Measurements from ENCODE around the gene SLC14A1.
"Not testable (repeated sequence)": the region's sequence is repeated elsewhere in the genome, so short reads cannot be mapped to it uniquely, and the experiment has no call there.

Gene SLC14A1

DNA sequence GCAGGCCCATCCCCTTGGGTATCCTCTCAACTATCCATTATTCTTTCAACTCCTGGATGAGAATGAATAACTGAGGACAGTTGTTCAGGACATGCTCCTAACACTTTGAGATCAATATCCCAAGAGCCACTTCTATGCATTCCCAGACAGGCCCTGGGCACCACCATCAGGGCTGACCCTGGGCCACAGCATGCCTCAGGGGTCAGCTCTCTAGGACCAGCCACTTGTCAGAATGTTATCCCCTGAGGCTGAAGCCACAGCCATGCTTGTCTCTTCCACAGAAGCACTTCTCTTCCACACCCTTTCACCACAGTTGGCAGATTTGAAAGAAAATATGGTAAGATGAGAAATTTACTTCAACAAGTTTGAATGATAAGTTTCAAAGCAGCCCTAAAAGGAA, 28.7 kb downstream of the SLC14A1 start:
- H3K27me3 ChIP-seq (replicated peaks in 2 of 5; ENCODE audit: control insufficient read depth in 4 of 5, insufficient read depth in 5 of 5, low read length in 4 of 5), result no peaks in the 10 kb centered on the region
- POLR2A ChIA-PET, result interaction anchor here (0.6 kb wide), 1 partner anchor 9 kb away, joined by 3 read pairs; no protein-coding TSS in a partner anchor
- no peak for DNase-seq
- H3K9me3 ChIP-seq (ENCODE audit: control extremely low read depth in 1 of 5, control insufficient read depth in 4 of 5, insufficient read depth in 2 of 5, low read depth in 1 of 5, low read length in 4 of 5), result no peaks in the 10 kb centered on the region
- peaks cover 7 to 35% (median 24%) of the 10 kb centered on the region in 4 experiments for H3K4me1 ChIP-seq (ENCODE audit: control extremely low read depth in 1 of 4, control insufficient read depth in 4 of 4, insufficient read depth in 4 of 4, low read length in 3 of 4)
- no peak overlapping the region for H3K27ac ChIP-seq (ENCODE audit: insufficient read depth in 1 of 2, low read depth in 1 of 2, low read length in 2 of 2, poor library complexity in 1 of 2, severe bottlenecking in 2 of 2)
- CTCF ChIA-PET, result interaction anchor here (1.0 to 1.9 kb wide), 4 partner anchors 82 to 95 kb away, joined by 3 to 6 read pairs (median 4); no protein-coding TSS in a partner anchor
- H3K36me3 ChIP-seq (ENCODE audit: control insufficient read depth in 4 of 4, insufficient read depth in 4 of 4, low read length in 3 of 4), result no peaks in the 10 kb centered on the region
- H3K4me3 ChIP-seq (ENCODE audit: control insufficient read depth in 1 of 7, extremely low read depth in 1 of 7, insufficient read depth in 4 of 7, low read depth in 2 of 7, low read length in 6 of 7), result no peak overlapping the region

DNA sequence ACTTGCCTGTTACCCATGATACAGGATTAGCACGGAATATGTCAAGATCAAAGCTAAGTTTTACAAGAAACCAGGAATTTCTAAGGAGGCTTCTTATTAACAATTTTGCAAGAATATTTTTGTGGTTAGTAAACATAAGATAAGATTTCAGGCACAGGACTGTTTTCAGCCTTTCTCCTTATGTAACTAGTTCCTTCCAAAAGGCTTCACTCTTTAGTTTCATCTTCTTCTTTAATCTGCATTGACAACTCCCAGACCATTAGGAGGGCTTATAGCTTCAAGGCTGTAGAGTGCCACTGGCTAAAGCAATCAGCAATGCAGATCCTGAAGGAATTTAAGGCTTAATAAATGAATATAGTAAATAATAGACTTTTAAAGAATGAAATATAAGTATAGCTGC, 29.3 kb downstream of the SLC14A1 start:
- Histone ChIP-seq H3K27ac (ENCODE audit: insufficient read depth in 1 of 2, low read depth in 1 of 2, low read length in 2 of 2, poor library complexity in 1 of 2, severe bottlenecking in 2 of 2) (no peak overlapping the region), H3K36me3 (ENCODE audit: control insufficient read depth in 4 of 4, insufficient read depth in 4 of 4, low read length in 3 of 4) (no peaks in the 10 kb centered on the region), H3K4me3 (ENCODE audit: control insufficient read depth in 1 of 7, extremely low read depth in 1 of 7, insufficient read depth in 4 of 7, low read depth in 2 of 7, low read length in 6 of 7) (no peak overlapping the region), H3K4me1 (ENCODE audit: control extremely low read depth in 1 of 4, control insufficient read depth in 4 of 4, insufficient read depth in 4 of 4, low read length in 3 of 4) (peaks cover 7 to 35% (median 24%) of the 10 kb centered on the region in 4 experiments), H3K9me3 (ENCODE audit: control extremely low read depth in 1 of 5, control insufficient read depth in 4 of 5, insufficient read depth in 2 of 5, low read depth in 1 of 5, low read length in 4 of 5) (no peaks in the 10 kb centered on the region), H3K27me3 (replicated peaks in 2 of 5; ENCODE audit: control insufficient read depth in 4 of 5, insufficient read depth in 5 of 5, low read length in 4 of 5) (no peaks in the 10 kb centered on the region)
- no peak for DNase-seq
- POLR2A ChIA-PET, result interaction anchor here (0.6 kb wide), 1 partner anchor 8 kb away, joined by 3 read pairs; no protein-coding TSS in a partner anchor
- 100% methylated on average over 1 of the region's 1 CpG for whole genome bisulfite sequencing (ENCODE audit: insufficient coverage)
- CTCF ChIA-PET, result interaction anchor here (1.0 to 1.2 kb wide), 4 partner anchors 15 to 128 kb away, joined by 3 to 5 read pairs (median 4); no protein-coding TSS in a partner anchor

DNA sequence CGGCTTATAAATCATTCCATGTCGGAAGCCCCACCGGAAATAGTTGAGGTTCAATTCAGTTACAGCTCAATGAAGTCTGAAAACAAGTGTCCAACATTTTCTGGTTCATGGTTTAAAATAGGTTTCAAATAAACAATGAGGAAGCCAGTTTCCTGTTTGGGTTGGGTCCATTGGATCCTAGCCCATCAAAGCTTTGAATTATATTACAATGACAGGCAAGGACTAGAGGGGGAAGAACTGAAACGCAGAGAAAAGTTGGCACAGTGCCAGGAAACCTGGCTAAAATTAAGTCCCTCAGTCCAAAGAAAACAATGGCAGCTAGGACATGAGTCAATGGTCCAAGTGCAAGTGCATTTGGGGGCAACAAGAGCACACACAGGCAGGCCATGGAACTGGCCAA, 32.0 kb downstream of the SLC14A1 start:
- Histone ChIP-seq H3K36me3 (ENCODE audit: control insufficient read depth in 4 of 4, insufficient read depth in 4 of 4, low read length in 3 of 4) (no peaks in the 10 kb centered on the region), H3K4me3 (ENCODE audit: control insufficient read depth in 1 of 7, extremely low read depth in 1 of 7, insufficient read depth in 4 of 7, low read depth in 2 of 7, low read length in 6 of 7) (peak overlapping the region in 1 of 7 experiments; percentile 43), H3K4me1 (ENCODE audit: control extremely low read depth in 1 of 4, control insufficient read depth in 4 of 4, insufficient read depth in 4 of 4, low read length in 3 of 4) (peaks cover 7 to 48% (median 33%) of the 10 kb centered on the region in 4 experiments), H3K27ac (ENCODE audit: insufficient read depth in 1 of 2, low read depth in 1 of 2, low read length in 2 of 2, poor library complexity in 1 of 2, severe bottlenecking in 2 of 2) (no peak overlapping the region), H3K27me3 (replicated peaks in 2 of 5; ENCODE audit: control insufficient read depth in 4 of 5, insufficient read depth in 5 of 5, low read length in 4 of 5) (no peaks in the 10 kb centered on the region), H3K9me3 (ENCODE audit: control extremely low read depth in 1 of 5, control insufficient read depth in 4 of 5, insufficient read depth in 2 of 5, low read depth in 1 of 5, low read length in 4 of 5) (no peaks in the 10 kb centered on the region)
- peak; percentile 32 to 78 (median 76) for DNase-seq
- 0% methylated on average over 3 of the region's 4 CpGs for WGBS (ENCODE audit: insufficient coverage)
- ChIA-PET POLR2A (no interaction called here), CTCF (interaction anchor here (1.1 to 2.0 kb wide), 4 partner anchors 12 to 82 kb away, joined by 3 to 6 read pairs (median 4); no protein-coding TSS in a partner anchor)

DNA sequence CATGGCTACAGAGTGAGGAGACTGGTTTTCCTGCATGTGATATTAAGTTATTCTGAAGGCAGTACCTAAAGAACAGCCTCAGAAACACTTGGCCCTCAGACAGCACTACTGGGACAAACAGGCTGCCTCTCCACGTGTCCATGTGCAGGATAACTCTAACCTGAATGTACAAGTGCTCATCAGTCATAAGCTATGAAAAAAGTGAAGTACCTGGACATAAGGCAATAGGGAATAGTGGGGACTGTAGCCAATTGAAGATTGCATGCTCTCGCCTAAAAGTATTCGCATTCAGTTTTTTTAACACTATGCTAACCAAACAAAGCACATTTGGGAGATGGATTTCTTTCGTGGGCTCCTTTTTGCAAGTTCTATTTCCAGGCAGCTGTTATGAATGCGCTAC, 33.0 kb downstream of the SLC14A1 start:
- Histone ChIP-seq H3K27me3 (replicated peaks in 2 of 5; ENCODE audit: control insufficient read depth in 4 of 5, insufficient read depth in 5 of 5, low read length in 4 of 5) (no peaks in the 10 kb centered on the region), H3K9me3 (ENCODE audit: control extremely low read depth in 1 of 5, control insufficient read depth in 4 of 5, insufficient read depth in 2 of 5, low read depth in 1 of 5, low read length in 4 of 5) (no peaks in the 10 kb centered on the region), H3K4me1 (ENCODE audit: control extremely low read depth in 1 of 4, control insufficient read depth in 4 of 4, insufficient read depth in 4 of 4, low read length in 3 of 4) (peaks cover 5 to 56% (median 39%) of the 10 kb centered on the region in 4 experiments), H3K4me3 (ENCODE audit: control insufficient read depth in 1 of 7, extremely low read depth in 1 of 7, insufficient read depth in 4 of 7, low read depth in 2 of 7, low read length in 6 of 7) (no peak overlapping the region), H3K36me3 (ENCODE audit: control insufficient read depth in 4 of 4, insufficient read depth in 4 of 4, low read length in 3 of 4) (no peaks in the 10 kb centered on the region), H3K27ac (ENCODE audit: insufficient read depth in 1 of 2, low read depth in 1 of 2, low read length in 2 of 2, poor library complexity in 1 of 2, severe bottlenecking in 2 of 2) (no peak overlapping the region)
- no peak for DNase-seq
- CTCF ChIA-PET, result interaction anchor here (0.8 to 2.0 kb wide), 3 partner anchors 11 to 69 kb away, joined by 3 to 6 read pairs (median 3); partner anchors contain the start of gene SLC14A1
- 91% methylated on average over 4 of the region's 5 CpGs for WGBS (ENCODE audit: insufficient coverage)
- POLR2A ChIA-PET, result no interaction called here

DNA sequence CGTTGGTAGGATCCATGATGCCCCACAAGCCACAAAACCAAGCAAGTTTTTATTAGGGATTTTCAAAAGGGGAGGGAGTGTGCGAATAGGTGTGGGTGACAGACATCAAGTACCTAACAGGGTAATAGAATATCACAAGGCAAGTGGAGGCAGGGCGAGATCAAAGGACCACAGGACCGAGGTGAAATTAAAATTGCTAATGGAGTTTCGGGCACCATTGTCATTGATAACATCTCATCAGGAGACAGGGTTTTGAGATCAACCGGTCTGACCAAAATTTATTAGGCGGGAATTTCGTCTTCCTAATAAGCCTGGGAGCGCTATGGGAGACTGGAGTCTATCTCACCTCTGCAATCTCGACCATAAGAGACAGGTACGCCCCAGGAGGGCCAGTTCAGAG, 33.7 kb downstream of the SLC14A1 start:
- POLR2A ChIA-PET; H3K4me3 ChIP-seq (ENCODE audit: control insufficient read depth in 1 of 7, extremely low read depth in 1 of 7, insufficient read depth in 4 of 7, low read depth in 2 of 7, low read length in 6 of 7); H3K27me3 ChIP-seq (replicated peaks in 2 of 5; ENCODE audit: control insufficient read depth in 4 of 5, insufficient read depth in 5 of 5, low read length in 4 of 5); H3K36me3 ChIP-seq (ENCODE audit: control insufficient read depth in 4 of 4, insufficient read depth in 4 of 4, low read length in 3 of 4); H3K9me3 ChIP-seq (ENCODE audit: control extremely low read depth in 1 of 5, control insufficient read depth in 4 of 5, insufficient read depth in 2 of 5, low read depth in 1 of 5, low read length in 4 of 5); DNase-seq; CTCF ChIA-PET; H3K27ac ChIP-seq (ENCODE audit: insufficient read depth in 1 of 2, low read depth in 1 of 2, low read length in 2 of 2, poor library complexity in 1 of 2, severe bottlenecking in 2 of 2): not testable (repeated sequence)
- WGBS (ENCODE audit: insufficient coverage), result 93% methylated on average over 6 of the region's 11 CpGs
- peaks cover 2 to 50% (median 33%) of the 10 kb centered on the region in 4 experiments for H3K4me1 ChIP-seq (ENCODE audit: control extremely low read depth in 1 of 4, control insufficient read depth in 4 of 4, insufficient read depth in 4 of 4, low read length in 3 of 4)

DNA sequence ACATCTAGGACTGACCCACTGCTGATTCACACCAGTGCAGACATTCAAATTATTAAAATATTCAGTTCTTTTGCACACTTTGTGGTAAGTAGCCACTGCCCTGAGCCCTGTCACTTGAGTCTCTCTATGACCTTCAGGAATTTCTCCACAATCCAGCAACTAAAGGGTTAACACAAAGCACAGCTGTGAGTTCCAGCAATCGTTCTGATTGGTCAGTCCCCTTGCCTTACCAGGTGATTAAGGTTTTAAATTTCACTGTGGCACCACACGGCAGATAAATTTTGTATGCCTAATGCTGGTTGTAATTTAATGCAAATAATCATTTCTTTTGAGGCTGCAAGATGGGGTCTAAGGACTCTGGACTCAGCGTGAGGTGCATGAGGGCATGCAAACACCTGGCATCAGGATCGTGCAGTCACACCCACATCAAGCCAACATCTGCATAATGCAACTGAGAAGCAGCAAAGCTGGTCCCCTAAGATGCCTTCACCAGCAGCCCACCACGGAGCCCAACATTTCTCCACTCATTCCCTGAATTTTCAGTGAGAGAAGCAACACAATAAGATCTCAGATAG, 36.6 kb downstream of the SLC14A1 start:
- Histone ChIP-seq H3K9me3 (ENCODE audit: control extremely low read depth in 1 of 5, control insufficient read depth in 4 of 5, insufficient read depth in 2 of 5, low read depth in 1 of 5, low read length in 4 of 5) (no peaks in the 10 kb centered on the region), H3K27me3 (replicated peaks in 2 of 5; ENCODE audit: control insufficient read depth in 4 of 5, insufficient read depth in 5 of 5, low read length in 4 of 5) (no peaks in the 10 kb centered on the region), H3K36me3 (ENCODE audit: control insufficient read depth in 4 of 4, insufficient read depth in 4 of 4, low read length in 3 of 4) (no peaks in the 10 kb centered on the region), H3K4me3 (ENCODE audit: control insufficient read depth in 1 of 7, extremely low read depth in 1 of 7, insufficient read depth in 4 of 7, low read depth in 2 of 7, low read length in 6 of 7) (no peak overlapping the region), H3K4me1 (ENCODE audit: control extremely low read depth in 1 of 4, control insufficient read depth in 4 of 4, insufficient read depth in 4 of 4, low read length in 3 of 4) (peaks cover 2 to 53% (median 40%) of the 10 kb centered on the region in 4 experiments), H3K27ac (ENCODE audit: insufficient read depth in 1 of 2, low read depth in 1 of 2, low read length in 2 of 2, poor library complexity in 1 of 2, severe bottlenecking in 2 of 2) (no peak overlapping the region)
- WGBS (ENCODE audit: insufficient coverage), result 80% methylated on average over 4 of the region's 5 CpGs
- CTCF ChIA-PET, result interaction anchor here (0.9 to 2.0 kb wide), 4 partner anchors 12 to 79 kb away, joined by 3 to 9 read pairs (median 4); no protein-coding TSS in a partner anchor
- POLR2A ChIA-PET, result no interaction called here
- DNase-seq, result no peak

DNA sequence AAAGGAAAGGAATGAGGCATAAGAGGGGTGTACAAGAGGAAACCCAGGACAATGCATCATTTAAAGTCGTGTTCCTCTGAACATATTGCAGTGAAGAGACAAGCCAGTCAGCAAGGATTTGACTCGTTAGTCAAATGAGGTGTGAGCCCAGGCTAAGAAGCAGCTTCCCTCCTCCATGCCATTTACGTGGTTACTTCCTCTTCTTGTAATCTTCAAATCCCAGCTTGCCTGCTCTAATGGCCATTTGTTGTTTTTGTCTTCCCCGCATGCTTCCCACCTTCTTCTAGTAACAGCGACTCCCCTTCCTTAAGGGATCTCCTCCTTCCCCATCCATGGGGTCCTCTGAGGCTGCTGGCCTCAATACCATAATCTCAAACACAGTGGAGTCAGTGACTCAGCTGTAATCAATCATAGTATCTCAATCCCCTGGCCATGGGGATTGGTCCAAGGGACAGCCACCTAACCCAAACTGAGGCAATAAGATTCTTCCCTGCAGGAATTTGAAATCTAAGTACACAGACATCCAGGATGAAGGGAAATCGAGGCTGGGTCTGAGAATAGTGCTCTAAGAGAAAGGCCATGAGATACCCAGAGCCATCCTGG, 37.6 kb downstream of the SLC14A1 start:
- no peaks in the 10 kb centered on the region for H3K27me3 ChIP-seq (replicated peaks in 2 of 5; ENCODE audit: control insufficient read depth in 4 of 5, insufficient read depth in 5 of 5, low read length in 4 of 5)
- 19% methylated on average over 6 of the region's 6 CpGs for WGBS (ENCODE audit: insufficient coverage)
- H3K4me3 ChIP-seq (ENCODE audit: control insufficient read depth in 1 of 7, extremely low read depth in 1 of 7, insufficient read depth in 4 of 7, low read depth in 2 of 7, low read length in 6 of 7), result no peak overlapping the region
- POLR2A ChIA-PET, result interaction anchor here (0.6 to 0.7 kb wide), 2 partner anchors 8 to 57 kb away, joined by 3 read pairs; no protein-coding TSS in a partner anchor
- peaks cover 2 to 42% (median 31%) of the 10 kb centered on the region in 4 experiments for H3K4me1 ChIP-seq (ENCODE audit: control extremely low read depth in 1 of 4, control insufficient read depth in 4 of 4, insufficient read depth in 4 of 4, low read length in 3 of 4)
- DNase-seq, result peak; percentile 79 to 96 (median 92)
- H3K36me3 ChIP-seq (ENCODE audit: control insufficient read depth in 4 of 4, insufficient read depth in 4 of 4, low read length in 3 of 4), result no peaks in the 10 kb centered on the region
- no peaks in the 10 kb centered on the region for H3K9me3 ChIP-seq (ENCODE audit: control extremely low read depth in 1 of 5, control insufficient read depth in 4 of 5, insufficient read depth in 2 of 5, low read depth in 1 of 5, low read length in 4 of 5)
- CTCF ChIA-PET, result interaction anchor here (0.6 to 2.0 kb wide), 10 partner anchors 10 to 1147 kb away, joined by 3 to 7 read pairs (median 3); no protein-coding TSS in a partner anchor
- no peak overlapping the region for H3K27ac ChIP-seq (ENCODE audit: insufficient read depth in 1 of 2, low read depth in 1 of 2, low read length in 2 of 2, poor library complexity in 1 of 2, severe bottlenecking in 2 of 2)

All from common myeloid progenitor, CD34-positive (primary cell).